ENCODE data around the gene DNER. TPM values are rescaled to one million over a fixed set of nuclear protein-coding genes. Genes with fewer than 3 reads are reported as not detected.
A peak's percentile ranks its signal among the peaks of the same experiment; 100 is the strongest.

DNER gene
- polyA plus RNA-seq, 3 donors: 0.12 to 0.20 (median 0.16) TPM

DNA sequence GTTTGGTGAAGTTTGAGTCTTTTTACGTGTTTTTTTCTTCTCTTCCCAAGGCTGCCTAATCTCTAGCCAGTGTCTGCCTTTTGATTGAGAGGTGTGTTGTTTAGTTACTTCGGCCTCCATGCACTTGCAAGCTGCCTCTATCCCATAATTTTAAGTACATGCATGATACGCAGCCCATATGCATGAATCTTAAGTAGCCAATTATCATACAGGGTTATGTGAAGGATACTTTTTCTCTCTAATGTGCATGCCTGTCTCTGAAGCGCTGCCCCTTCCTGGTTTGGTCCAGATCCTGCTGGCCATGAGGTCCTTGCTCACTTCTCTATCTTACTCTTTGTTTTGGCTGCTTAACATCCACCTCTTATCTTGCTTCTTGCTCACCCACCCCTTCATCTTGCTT lies 369.4 kb downstream of the DNER start:
- H3K9me3 Mint-ChIP-seq: peaks cover 4 to 17% (median 6%) of the 10 kb centered on the region in 7 donors
- H3K27ac Mint-ChIP-seq: peak overlapping the region in 2 of 7 donors; percentile 24 to 36
- Histone ChIP-seq H3K27me3 (ENCODE audit: control insufficient read depth in 2 of 2, insufficient read depth in 2 of 2, low read length in 2 of 2) (no peaks in the 10 kb centered on the region), H3K4me3 (replicated peaks in 1 of 3; ENCODE audit: low read depth in 2 of 3, low read length in 3 of 3) (no peak overlapping the region), H3K4me1 (ENCODE audit: control insufficient read depth in 1 of 2, insufficient read depth in 2 of 2, low read length in 2 of 2) (peaks cover 27 to 31% of the 10 kb centered on the region in 2 donors), H3K4me2 (replicated peaks; ENCODE audit: extremely low read depth, low read length, poor library complexity, severe bottlenecking) (no peak overlapping the region), H3K9ac (ENCODE audit: insufficient read depth, low read length, poor library complexity, severe bottlenecking) (no peak overlapping the region), H3K79me2 (ENCODE audit: insufficient read depth, low read length) (no peaks in the 10 kb centered on the region), H2AFZ (ENCODE audit: insufficient read depth, low read depth, low read length, poor library complexity, severe bottlenecking) (no peak overlapping the region), H3K27ac (ENCODE audit: low read depth in 1 of 2, low read length in 2 of 2) (no peak overlapping the region), H3K36me3 (replicated peaks in 1 of 2; ENCODE audit: control insufficient read depth in 1 of 2, insufficient read depth in 2 of 2, low read length in 2 of 2) (no peaks in the 10 kb centered on the region), H4K20me1 (ENCODE audit: insufficient read depth, low read length) (no peaks in the 10 kb centered on the region), H3K9me3 (replicated peaks in 1 of 2; ENCODE audit: control insufficient read depth in 1 of 2, insufficient read depth in 1 of 2, low read length in 2 of 2) (no peaks in the 10 kb centered on the region)
- H3K4me1 Mint-ChIP-seq: peaks cover 40% of the 10 kb centered on the region
- TF ChIP-seq, protein P1, sequence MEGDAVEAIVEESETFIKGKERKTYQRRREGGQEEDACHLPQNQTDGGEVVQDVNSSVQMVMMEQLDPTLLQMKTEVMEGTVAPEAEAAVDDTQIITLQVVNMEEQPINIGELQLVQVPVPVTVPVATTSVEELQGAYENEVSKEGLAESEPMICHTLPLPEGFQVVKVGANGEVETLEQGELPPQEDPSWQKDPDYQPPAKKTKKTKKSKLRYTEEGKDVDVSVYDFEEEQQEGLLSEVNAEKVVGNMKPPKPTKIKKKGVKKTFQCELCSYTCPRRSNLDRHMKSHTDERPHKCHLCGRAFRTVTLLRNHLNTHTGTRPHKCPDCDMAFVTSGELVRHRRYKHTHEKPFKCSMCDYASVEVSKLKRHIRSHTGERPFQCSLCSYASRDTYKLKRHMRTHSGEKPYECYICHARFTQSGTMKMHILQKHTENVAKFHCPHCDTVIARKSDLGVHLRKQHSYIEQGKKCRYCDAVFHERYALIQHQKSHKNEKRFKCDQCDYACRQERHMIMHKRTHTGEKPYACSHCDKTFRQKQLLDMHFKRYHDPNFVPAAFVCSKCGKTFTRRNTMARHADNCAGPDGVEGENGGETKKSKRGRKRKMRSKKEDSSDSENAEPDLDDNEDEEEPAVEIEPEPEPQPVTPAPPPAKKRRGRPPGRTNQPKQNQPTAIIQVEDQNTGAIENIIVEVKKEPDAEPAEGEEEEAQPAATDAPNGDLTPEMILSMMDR (IDR thresholded peaks at IDR 0.05): no peak
- no peak for DNase-seq
- peaks cover 8 to 9% (median 8%) of the 10 kb centered on the region in 3 donors for H3K27me3 Mint-ChIP-seq (ENCODE audit: low read depth in 3 of 3)
- intact Hi-C loops (cut with micrococcal nuclease): no loop called here
- 100% methylated on average over 1 of the region's 4 CpGs for WGBS (ENCODE audit: insufficient coverage)
- peaks cover 5 to 16% of the 10 kb centered on the region in 2 donors for H3K36me3 Mint-ChIP-seq
- H3K4me3 Mint-ChIP-seq: no peak overlapping the region

DNA sequence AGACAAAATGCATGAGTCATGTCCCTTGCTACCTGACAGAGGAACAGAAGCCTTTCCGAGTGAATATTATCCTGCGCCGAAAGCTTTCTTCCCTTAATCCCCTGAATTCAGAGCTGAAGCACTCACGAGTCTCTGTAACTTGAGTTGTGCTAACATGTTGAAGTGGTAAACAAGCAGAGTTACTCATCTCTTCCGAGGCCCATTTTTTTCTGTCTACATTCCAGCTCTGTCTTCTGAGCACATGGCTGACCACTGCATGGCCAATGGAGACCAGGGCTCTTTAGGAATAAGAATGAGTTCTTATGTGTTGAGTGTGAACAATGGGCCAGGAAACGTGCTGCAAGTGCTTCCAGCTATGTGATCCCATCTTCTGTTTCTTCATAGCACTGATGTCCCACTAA lies 370.2 kb downstream of the DNER start:
- intact Hi-C loops (cut with micrococcal nuclease): no loop called here
- Histone ChIP-seq H3K9ac (ENCODE audit: insufficient read depth, low read length, poor library complexity, severe bottlenecking) (no peak overlapping the region), H2AFZ (ENCODE audit: insufficient read depth, low read depth, low read length, poor library complexity, severe bottlenecking) (no peak overlapping the region), H3K27ac (ENCODE audit: low read depth in 1 of 2, low read length in 2 of 2) (no peak overlapping the region), H3K4me3 (replicated peaks in 1 of 3; ENCODE audit: low read depth in 2 of 3, low read length in 3 of 3) (no peak overlapping the region), H4K20me1 (ENCODE audit: insufficient read depth, low read length) (no peaks in the 10 kb centered on the region), H3K36me3 (replicated peaks in 1 of 2; ENCODE audit: control insufficient read depth in 1 of 2, insufficient read depth in 2 of 2, low read length in 2 of 2) (no peaks in the 10 kb centered on the region), H3K4me2 (replicated peaks; ENCODE audit: extremely low read depth, low read length, poor library complexity, severe bottlenecking) (no peak overlapping the region), H3K9me3 (replicated peaks in 1 of 2; ENCODE audit: control insufficient read depth in 1 of 2, insufficient read depth in 1 of 2, low read length in 2 of 2) (no peaks in the 10 kb centered on the region), H3K27me3 (ENCODE audit: control insufficient read depth in 2 of 2, insufficient read depth in 2 of 2, low read length in 2 of 2) (no peaks in the 10 kb centered on the region), H3K4me1 (ENCODE audit: control insufficient read depth in 1 of 2, insufficient read depth in 2 of 2, low read length in 2 of 2) (peaks cover 27 to 33% of the 10 kb centered on the region in 2 donors), H3K79me2 (ENCODE audit: insufficient read depth, low read length) (no peaks in the 10 kb centered on the region)
- peaks cover 9 to 20% of the 10 kb centered on the region in 2 donors for H3K36me3 Mint-ChIP-seq
- H3K27ac Mint-ChIP-seq: peak overlapping the region in 2 of 7 donors; percentile 33 to 84
- peaks cover 7 to 9% (median 8%) of the 10 kb centered on the region in 3 donors for H3K27me3 Mint-ChIP-seq (ENCODE audit: low read depth in 3 of 3)
- TF ChIP-seq, protein P1 (IDR thresholded peaks at IDR 0.05): no peak
- no peak for DNase-seq
- no peak overlapping the region for H3K4me3 Mint-ChIP-seq
- H3K4me1 Mint-ChIP-seq: peaks cover 45% of the 10 kb centered on the region
- peaks cover 0 to 9% (median 4%) of the 10 kb centered on the region in 7 donors for H3K9me3 Mint-ChIP-seq
- 95% methylated on average over 5 of the region's 6 CpGs for WGBS (ENCODE audit: insufficient coverage)
